A549 (cell line): ENCODE measurements around the gene XYLT1. TPM values are rescaled to one million over a fixed set of nuclear protein-coding genes. Genes with fewer than 3 reads are reported as not detected.

Experiments used
- ATAC-seq, 2 experiments: fragments of 200-7000 bp in 1 of 2; fragments of >200 bp in 1 of 2; cut with Nextera tagmentation in 1 of 2; cut with Tn5 transposase in 1 of 2; 3 replicates each; pipeline versions ENCODE4 v1.8.0 to v1.9.1; 2018 to 2020; ENCODE audit warnings: mild to moderate bottlenecking in 1 of 2, moderate library complexity in 1 of 2
- CTCF ChIA-PET: fragments of 300-600 bp; sonication (Branson Sonifier 250); formaldehyde crosslinking; extraction: SDS; loops from one replicate; lab custom pipeline; 2021; ENCODE audit warnings: antibody characterized with exemption, inconsistent platforms; lab: Yijun Ruan, JAX
- POLR2A ChIA-PET: fragments of 350-600 bp; formaldehyde crosslinking; extraction: SDS; loops from one replicate; lab custom pipeline; 2021; ENCODE audit warnings: antibody characterized with exemption, inconsistent platforms; lab: Yijun Ruan, JAX
- DNase-seq, 2 experiments: peaks; one replicate each; pipeline versions ENCODE4 v3.0.0 to v3.0.0-alpha.2; 2011 to 2016; ENCODE audit warnings: low read depth in 1 of 2, low spot score in 1 of 2
- FAIRE-seq: peaks from 2 replicates; lab custom pipeline; 2011; peaks lifted over from hg19 to GRCh38; lab: Jason Lieb, UNC
- H3K27ac ChIP-seq, 2 experiments: fragments of >200 bp; sonication (Bioruptor Twin); formaldehyde crosslinking; 3 replicates each; pipeline ENCODE4 v1.5.1; 2016 to 2017
- H3K4me1 ChIP-seq: fragments of >200 bp; sonication (Bioruptor Twin); formaldehyde crosslinking; 3 replicates; pipeline ENCODE4 v1.6.1; 2016
- H3K4me2 ChIP-seq: fragments of >200 bp; sonication (Bioruptor Twin); formaldehyde crosslinking; 3 replicates; pipeline ENCODE4 v1.6.1; 2016
- H3K4me3 ChIP-seq: fragments of >200 bp; sonication (Bioruptor Twin); formaldehyde crosslinking; 3 replicates; pipeline ENCODE4 v1.5.1; 2016
- H3K9me3 ChIP-seq: fragments of >200 bp; sonication (Bioruptor Twin); formaldehyde crosslinking; 3 replicates; pipeline ENCODE4 v1.6.1; 2016
- BHLHE40 ChIP-seq: IDR thresholded peaks from 2 replicates; pipeline ENCODE4 v1.6.1; 2012; ENCODE audit warnings: low read depth, low read length, inconsistent platforms
- CBX8 ChIP-seq: fragments of 200-600 bp; sonication (generic); IDR thresholded peaks from 2 replicates; pipeline ENCODE4 v1.6.1; 2016
- ESRRA ChIP-seq: fragments of 150-350 bp; IDR thresholded peaks from 2 replicates; pipeline ENCODE4 v1.6.1; 2014; ENCODE audit warnings: mild to moderate bottlenecking, low read length, borderline replicate concordance
- FOSB ChIP-seq: fragments of 250-450 bp; sonication (Bioruptor Pico); IDR thresholded peaks from 2 replicates; pipeline ENCODE4 v1.5.0; 2020; ENCODE audit warnings: mild to moderate bottlenecking, moderate library complexity
- FOSL2 ChIP-seq, 2 experiments: fragments of 450-650 bp in 1 of 2; fragments of >200 bp in 1 of 2; sonication (Bioruptor Twin) in 1 of 2; formaldehyde crosslinking; IDR thresholded peaks; 2 replicates each; pipeline versions ENCODE4 v1.5.0 to v1.6.1; 2016 to 2020; ENCODE audit warnings: mild to moderate bottlenecking in 1 of 2, moderate library complexity in 1 of 2
- FOXS1 ChIP-seq: fragments of 250-450 bp; sonication (Bioruptor Pico); IDR thresholded peaks from 2 replicates; pipeline ENCODE4 v1.5.0; 2020; ENCODE audit warnings: mild to moderate bottlenecking, moderate library complexity
- HOXA7 ChIP-seq: fragments of 250-450 bp; sonication (Bioruptor Pico); IDR thresholded peaks from 2 replicates; pipeline ENCODE4 v1.5.0; 2020; ENCODE audit warnings: mild to moderate bottlenecking, moderate library complexity
- HOXB13 ChIP-seq: fragments of 250-450 bp; sonication (Bioruptor Pico); IDR thresholded peaks from 2 replicates; pipeline ENCODE4 v1.5.0; 2020; ENCODE audit warnings: low read depth, mild to moderate bottlenecking, moderate library complexity
- JUN ChIP-seq, 2 experiments: fragments of >200 bp; sonication (Bioruptor Twin); formaldehyde crosslinking; IDR thresholded peaks; 2 replicates in 1 of 2; 3 replicates in 1 of 2; pipeline ENCODE4 v1.6.1; 2016 to 2017
- JUNB ChIP-seq: fragments of >200 bp; sonication (Bioruptor Twin); formaldehyde crosslinking; IDR thresholded peaks from 2 replicates; pipeline ENCODE4 v1.6.1; 2016
- KDM1A ChIP-seq: fragments of 200-600 bp; sonication (generic); IDR thresholded peaks from 2 replicates; pipeline ENCODE4 v1.6.1; 2016; ENCODE audit warnings: low read depth, mild to moderate bottlenecking
- KDM5A ChIP-seq: fragments of 200-600 bp; sonication (generic); IDR thresholded peaks from 2 replicates; pipeline ENCODE4 v1.6.1; 2016; ENCODE audit warnings: antibody characterized with exemption, mild to moderate bottlenecking
- MAFK ChIP-seq: fragments of 450-650 bp; IDR thresholded peaks from 2 replicates; pipeline ENCODE4 v1.6.1; 2014; ENCODE audit not compliant: partially characterized antibody
- NFE2L2 ChIP-seq: fragments of 150-350 bp; conservative IDR thresholded peaks from 2 replicates; pipeline ENCODE4 v1.6.1; 2014; ENCODE audit warnings: low read length
- POLR2AphosphoS2 ChIP-seq: conservative IDR thresholded peaks from 2 replicates; pipeline ENCODE4 v1.6.1; 2012; ENCODE audit warnings: low read length, improper control_type of control experiment, inconsistent platforms
- RAD21 ChIP-seq, 2 experiments: fragments of >200 bp in 1 of 2; sonication (Bioruptor Twin) in 1 of 2; formaldehyde crosslinking in 1 of 2; IDR thresholded peaks in 1 of 2; conservative IDR thresholded peaks in 1 of 2; 2 replicates in 1 of 2; 3 replicates in 1 of 2; pipeline ENCODE4 v1.6.1; 2012 to 2018; ENCODE audit warnings: inconsistent platforms in 1 of 2
- RARB ChIP-seq: fragments of 250-450 bp; sonication (Bioruptor Pico); IDR thresholded peaks from 2 replicates; pipeline ENCODE4 v1.8.0; 2021; ENCODE audit warnings: mild to moderate bottlenecking, moderate library complexity
- RFX5 ChIP-seq: fragments of 450-650 bp; IDR thresholded peaks from 2 replicates; pipeline ENCODE4 v1.7.1; 2014; ENCODE audit warnings: antibody characterized with exemption, mild to moderate bottlenecking, moderate library complexity
- RNF2 ChIP-seq: fragments of 200-600 bp; sonication (generic); IDR thresholded peaks from 2 replicates; pipeline ENCODE4 v1.6.1; 2016; ENCODE audit warnings: low read depth, mild to moderate bottlenecking, antibody characterized with exemption, moderate library complexity, borderline replicate concordance
- TP53 ChIP-seq: fragments of 250-450 bp; sonication (Bioruptor Pico); IDR thresholded peaks from 2 replicates; pipeline ENCODE4 v1.5.0; 2021; ENCODE audit warnings: mild to moderate bottlenecking, moderate library complexity
- ZFP36 ChIP-seq: fragments of 450-650 bp; IDR thresholded peaks from 2 replicates; pipeline ENCODE4 v1.6.1; 2014; ENCODE audit warnings: borderline replicate concordance; ENCODE audit not compliant: partially characterized antibody
- WGBS: methylation state at CpG from one replicate; pipeline ENCODE4 v1.1.6; 2017; ENCODE audit errors: missing lambda C conversion rate; 5-methylcytosine and 5-hydroxymethylcytosine counted together
- polyA plus RNA-seq, 4 experiments: library from polyadenylated mRNA; depleted of rRNA in 3 of 4; stranded (reverse); fragments of >200 nt; fragmentation: RNase III in 1 of 4; extraction: RNeasy Plus Mini Kit Qiagen cat#74134 plus additional on column Dnase treatment in 1 of 4; gene quantifications; 2 replicates in 3 of 4; 3 replicates in 1 of 4; pipeline ENCODE4 v1.2.3, GENCODE V29; 2011 to 2017
- TF ChIP-seq, protein P1 (sequence below): fragments of 200-600 bp; sonication (generic); IDR thresholded peaks from 2 replicates; pipeline ENCODE4 v1.6.1; 2016; ENCODE audit warnings: antibody characterized with exemption, mild to moderate bottlenecking, moderate library complexity
- TF ChIP-seq, protein P2 (sequence below): fragments of >200 bp; sonication (Bioruptor Twin); formaldehyde crosslinking; IDR thresholded peaks from 3 replicates; pipeline ENCODE4 v1.5.1; 2016
- TF ChIP-seq, protein P3 (sequence below): fragments of 250-450 bp; sonication (Bioruptor Pico); IDR thresholded peaks from 2 replicates; pipeline ENCODE4 v1.5.0; 2021; ENCODE audit warnings: mild to moderate bottlenecking, moderate library complexity, borderline replicate concordance

Gene XYLT1
- polyA plus RNA-seq, 2 of the 4 experiments (the other 2 are of a cell fraction): 0.78 to 0.88 TPM

DNA sequence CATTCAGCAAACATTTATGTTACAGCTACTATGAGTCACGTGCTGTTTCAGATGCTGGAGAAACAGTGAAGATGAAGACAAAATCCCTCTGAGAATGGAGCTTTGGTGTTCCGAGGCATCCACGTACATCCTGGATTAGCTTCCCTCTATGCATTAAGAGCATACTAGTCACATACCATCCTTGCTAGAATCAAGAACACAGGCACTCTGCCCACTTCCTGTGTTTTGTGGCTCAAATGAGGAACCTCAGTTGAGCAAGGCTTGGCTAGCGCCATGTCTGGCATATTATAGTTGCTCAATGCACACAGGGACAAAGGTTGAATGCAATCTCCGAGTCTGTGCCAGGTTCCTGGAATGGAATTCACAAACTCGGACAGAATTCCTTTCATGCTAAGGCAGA is 297.5 kb downstream of the XYLT1 start:
- Histone ChIP-seq H3K27ac (no peak overlapping the region), H3K4me1 (no peaks in the 10 kb centered on the region), H3K4me2 (no peak overlapping the region), H3K4me3 (no peak overlapping the region), H3K9me3 (no peaks in the 10 kb centered on the region)
- CTCF ChIA-PET: no interaction called here
- whole genome bisulfite sequencing: 35% methylated on average over 6 of the region's 6 CpGs
- FAIRE-seq (no peak), ATAC-seq (peak in 1 of 2 experiments; percentile 43; a peak in 1 of 6 replicates), DNase-seq (no peak)
- TF ChIP-seq BHLHE40: no peak
- TF ChIP-seq RNF2: no peak
- TF ChIP-seq, protein P1, sequence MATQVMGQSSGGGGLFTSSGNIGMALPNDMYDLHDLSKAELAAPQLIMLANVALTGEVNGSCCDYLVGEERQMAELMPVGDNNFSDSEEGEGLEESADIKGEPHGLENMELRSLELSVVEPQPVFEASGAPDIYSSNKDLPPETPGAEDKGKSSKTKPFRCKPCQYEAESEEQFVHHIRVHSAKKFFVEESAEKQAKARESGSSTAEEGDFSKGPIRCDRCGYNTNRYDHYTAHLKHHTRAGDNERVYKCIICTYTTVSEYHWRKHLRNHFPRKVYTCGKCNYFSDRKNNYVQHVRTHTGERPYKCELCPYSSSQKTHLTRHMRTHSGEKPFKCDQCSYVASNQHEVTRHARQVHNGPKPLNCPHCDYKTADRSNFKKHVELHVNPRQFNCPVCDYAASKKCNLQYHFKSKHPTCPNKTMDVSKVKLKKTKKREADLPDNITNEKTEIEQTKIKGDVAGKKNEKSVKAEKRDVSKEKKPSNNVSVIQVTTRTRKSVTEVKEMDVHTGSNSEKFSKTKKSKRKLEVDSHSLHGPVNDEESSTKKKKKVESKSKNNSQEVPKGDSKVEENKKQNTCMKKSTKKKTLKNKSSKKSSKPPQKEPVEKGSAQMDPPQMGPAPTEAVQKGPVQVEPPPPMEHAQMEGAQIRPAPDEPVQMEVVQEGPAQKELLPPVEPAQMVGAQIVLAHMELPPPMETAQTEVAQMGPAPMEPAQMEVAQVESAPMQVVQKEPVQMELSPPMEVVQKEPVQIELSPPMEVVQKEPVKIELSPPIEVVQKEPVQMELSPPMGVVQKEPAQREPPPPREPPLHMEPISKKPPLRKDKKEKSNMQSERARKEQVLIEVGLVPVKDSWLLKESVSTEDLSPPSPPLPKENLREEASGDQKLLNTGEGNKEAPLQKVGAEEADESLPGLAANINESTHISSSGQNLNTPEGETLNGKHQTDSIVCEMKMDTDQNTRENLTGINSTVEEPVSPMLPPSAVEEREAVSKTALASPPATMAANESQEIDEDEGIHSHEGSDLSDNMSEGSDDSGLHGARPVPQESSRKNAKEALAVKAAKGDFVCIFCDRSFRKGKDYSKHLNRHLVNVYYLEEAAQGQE: no peak
- TF ChIP-seq FOSB (CRISPR knock-in tag): no peak
- TF ChIP-seq HOXA7 (CRISPR knock-in tag): no peak
- no peak for TF ChIP-seq FOXS1 (CRISPR knock-in tag)
- TF ChIP-seq JUN (IDR thresholded peaks at IDR 0.05): no peak
- no peak for TF ChIP-seq FOSL2 (IDR thresholded peaks at IDR 0.05)
- TF ChIP-seq FOSL2 (CRISPR knock-in tag; IDR thresholded peaks at IDR 0.05): no peak
- TF ChIP-seq JUNB: no peak
- no peak for TF ChIP-seq RFX5
- TF ChIP-seq, protein P2, sequence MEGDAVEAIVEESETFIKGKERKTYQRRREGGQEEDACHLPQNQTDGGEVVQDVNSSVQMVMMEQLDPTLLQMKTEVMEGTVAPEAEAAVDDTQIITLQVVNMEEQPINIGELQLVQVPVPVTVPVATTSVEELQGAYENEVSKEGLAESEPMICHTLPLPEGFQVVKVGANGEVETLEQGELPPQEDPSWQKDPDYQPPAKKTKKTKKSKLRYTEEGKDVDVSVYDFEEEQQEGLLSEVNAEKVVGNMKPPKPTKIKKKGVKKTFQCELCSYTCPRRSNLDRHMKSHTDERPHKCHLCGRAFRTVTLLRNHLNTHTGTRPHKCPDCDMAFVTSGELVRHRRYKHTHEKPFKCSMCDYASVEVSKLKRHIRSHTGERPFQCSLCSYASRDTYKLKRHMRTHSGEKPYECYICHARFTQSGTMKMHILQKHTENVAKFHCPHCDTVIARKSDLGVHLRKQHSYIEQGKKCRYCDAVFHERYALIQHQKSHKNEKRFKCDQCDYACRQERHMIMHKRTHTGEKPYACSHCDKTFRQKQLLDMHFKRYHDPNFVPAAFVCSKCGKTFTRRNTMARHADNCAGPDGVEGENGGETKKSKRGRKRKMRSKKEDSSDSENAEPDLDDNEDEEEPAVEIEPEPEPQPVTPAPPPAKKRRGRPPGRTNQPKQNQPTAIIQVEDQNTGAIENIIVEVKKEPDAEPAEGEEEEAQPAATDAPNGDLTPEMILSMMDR: no peak
- TF ChIP-seq HOXB13 (CRISPR knock-in tag): no peak
- TF ChIP-seq RAD21 (conservative IDR thresholded peaks at IDR 0.05 in 1 of 2, IDR thresholded peaks at IDR 0.05 in 1 of 2): no peak
- TF ChIP-seq TP53 (CRISPR knock-in tag): no peak
- no peak for TF ChIP-seq KDM1A
- POLR2A ChIA-PET: no interaction called here

DNA sequence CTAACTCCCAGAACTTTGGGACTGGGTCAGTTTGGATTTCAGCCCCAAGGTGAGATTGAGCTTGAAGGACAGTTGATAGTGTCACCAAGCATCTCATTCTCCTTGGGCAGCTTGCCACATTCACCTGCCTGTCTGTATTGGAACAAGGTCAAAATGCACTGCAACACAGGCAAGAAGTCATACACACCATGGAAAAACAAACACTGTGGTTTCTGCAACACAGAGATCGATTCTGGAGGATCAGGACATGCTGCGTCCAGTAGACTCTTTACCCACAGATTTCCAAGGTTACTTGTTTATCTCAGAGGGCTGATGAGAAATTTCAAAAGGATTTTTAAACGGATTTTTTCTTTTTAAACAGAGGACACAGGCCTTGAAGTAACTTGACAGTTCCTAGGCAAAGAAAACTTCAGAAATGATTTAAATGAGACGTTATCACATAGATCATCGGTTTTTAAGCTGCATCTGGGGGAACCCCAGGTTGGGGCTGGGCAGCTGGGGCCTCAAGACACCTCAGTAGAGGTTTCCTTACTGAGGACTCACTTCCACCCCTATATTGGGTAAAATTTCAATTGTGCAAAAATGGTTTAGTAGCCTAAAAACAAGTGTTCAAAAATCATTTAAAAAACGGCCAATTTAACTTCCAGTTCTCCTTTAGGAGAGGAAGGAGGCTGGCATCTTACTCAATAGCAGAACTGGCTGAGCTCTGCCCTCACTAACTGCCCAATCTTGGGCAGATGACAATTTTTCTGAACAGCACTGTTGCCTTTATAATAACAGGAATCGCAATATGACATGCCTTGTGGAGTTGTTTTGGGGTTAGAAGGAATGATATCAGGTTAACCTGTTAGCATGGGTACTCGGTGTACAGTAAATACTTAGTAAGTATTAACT is 299.3 kb downstream of the XYLT1 start:
- Histone ChIP-seq H3K4me3 (no peak overlapping the region), H3K27ac (no peak overlapping the region), H3K4me2 (no peak overlapping the region), H3K9me3 (no peaks in the 10 kb centered on the region), H3K4me1 (no peaks in the 10 kb centered on the region)
- WGBS: 5% methylated on average over 8 of the region's 8 CpGs
- CTCF ChIA-PET: interaction anchor here (0.5 kb wide), 1 partner anchor 39 kb away, joined by 3 read pairs; no protein-coding TSS in a partner anchor
- FAIRE-seq (no peak), ATAC-seq (no peak), DNase-seq (no peak)
- POLR2A ChIA-PET: no interaction called here
- no peak for TF ChIP-seq RNF2
- no peak for TF ChIP-seq CBX8
- TF ChIP-seq NFE2L2: no peak
- TF ChIP-seq ESRRA: no peak
- TF ChIP-seq POLR2AphosphoS2: no peak
- no peak for TF ChIP-seq RFX5
- TF ChIP-seq, protein P3, sequence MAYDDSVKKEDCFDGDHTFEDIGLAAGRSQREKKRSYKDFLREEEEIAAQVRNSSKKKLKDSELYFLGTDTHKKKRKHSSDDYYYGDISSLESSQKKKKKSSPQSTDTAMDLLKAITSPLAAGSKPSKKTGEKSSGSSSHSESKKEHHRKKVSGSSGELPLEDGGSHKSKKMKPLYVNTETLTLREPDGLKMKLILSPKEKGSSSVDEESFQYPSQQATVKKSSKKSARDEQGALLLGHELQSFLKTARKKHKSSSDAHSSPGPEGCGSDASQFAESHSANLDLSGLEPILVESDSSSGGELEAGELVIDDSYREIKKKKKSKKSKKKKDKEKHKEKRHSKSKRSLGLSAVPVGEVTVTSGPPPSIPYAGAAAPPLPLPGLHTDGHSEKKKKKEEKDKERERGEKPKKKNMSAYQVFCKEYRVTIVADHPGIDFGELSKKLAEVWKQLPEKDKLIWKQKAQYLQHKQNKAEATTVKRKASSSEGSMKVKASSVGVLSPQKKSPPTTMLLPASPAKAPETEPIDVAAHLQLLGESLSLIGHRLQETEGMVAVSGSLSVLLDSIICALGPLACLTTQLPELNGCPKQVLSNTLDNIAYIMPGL (CRISPR knock-in tag): no peak
- TF ChIP-seq MAFK: no peak
- TF ChIP-seq ZFP36: no peak
- no peak for TF ChIP-seq BHLHE40
- no peak for TF ChIP-seq KDM5A
- TF ChIP-seq RARB (CRISPR knock-in tag): no peak
- no peak for TF ChIP-seq FOXS1 (CRISPR knock-in tag)
